GM21367 (cell line): ENCODE measurements around the gene KRT86.
"Not testable (repeated sequence)": the region's sequence is repeated elsewhere in the genome, so short reads cannot be mapped to it uniquely, and the experiment has no call there.

Experiments
- ATAC-seq: cut with Tn5 transposase; IDR thresholded peaks from one replicate; pipeline ENCODE4 v1.9.1; 2021; ENCODE audit not compliant: unreplicated experiment

The KRT86 gene

DNA sequence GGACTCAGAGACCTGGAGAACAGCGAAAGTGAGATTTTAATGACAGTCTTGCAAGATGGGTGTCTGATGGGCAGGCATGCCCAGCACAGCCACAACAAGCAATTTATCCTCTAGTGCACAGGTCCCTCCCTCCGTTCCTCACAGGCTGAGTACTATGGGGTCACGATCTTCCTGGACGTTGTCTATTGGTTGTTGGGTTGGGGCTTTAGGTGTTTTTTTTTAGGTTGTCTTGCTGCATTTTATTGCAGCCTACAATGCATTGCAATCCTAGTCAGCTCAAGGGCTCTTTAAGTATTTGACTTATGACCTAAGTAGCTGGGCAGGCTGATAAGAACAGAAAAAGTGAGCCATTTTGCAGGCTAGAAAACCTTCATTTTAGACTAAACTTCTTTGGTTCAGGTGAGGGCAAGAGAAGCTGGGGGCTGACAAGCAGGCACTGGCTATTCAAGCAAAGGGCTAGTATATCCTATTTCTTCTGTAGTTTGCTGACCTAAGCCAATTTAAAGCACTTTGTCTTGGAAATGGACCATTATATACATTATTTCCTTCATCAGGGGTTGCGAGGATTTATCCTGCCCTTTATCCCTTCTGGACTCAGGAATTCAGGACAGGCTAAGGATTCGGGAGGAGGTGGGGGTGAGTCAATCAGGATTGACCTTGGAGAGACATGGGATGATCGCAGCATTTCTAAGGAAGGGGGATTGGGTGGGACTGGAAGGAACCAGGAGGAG, 35.4 kb upstream of the KRT86 start:
- ATAC-seq: no peak

DNA sequence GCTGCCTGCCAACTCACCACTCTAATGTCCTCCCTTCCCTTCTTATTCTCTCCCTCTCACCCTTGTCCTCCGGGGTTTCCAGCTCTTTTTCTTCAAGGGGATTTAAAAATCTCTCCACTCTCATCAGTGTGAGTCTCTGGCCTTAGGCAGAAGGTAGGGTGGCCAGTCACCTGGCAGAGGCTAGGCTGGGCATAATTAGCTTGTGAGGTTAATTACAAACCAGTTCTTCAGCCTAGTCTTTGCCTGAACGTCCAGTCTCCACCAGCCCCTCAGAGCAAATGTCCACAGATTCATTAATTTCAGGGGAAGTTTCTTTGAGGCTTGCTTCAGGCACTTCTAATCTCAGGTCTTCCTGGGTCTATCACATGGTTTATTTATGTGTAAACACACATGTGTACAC, 34.7 kb upstream of the KRT86 start:
- ATAC-seq: no peak

DNA sequence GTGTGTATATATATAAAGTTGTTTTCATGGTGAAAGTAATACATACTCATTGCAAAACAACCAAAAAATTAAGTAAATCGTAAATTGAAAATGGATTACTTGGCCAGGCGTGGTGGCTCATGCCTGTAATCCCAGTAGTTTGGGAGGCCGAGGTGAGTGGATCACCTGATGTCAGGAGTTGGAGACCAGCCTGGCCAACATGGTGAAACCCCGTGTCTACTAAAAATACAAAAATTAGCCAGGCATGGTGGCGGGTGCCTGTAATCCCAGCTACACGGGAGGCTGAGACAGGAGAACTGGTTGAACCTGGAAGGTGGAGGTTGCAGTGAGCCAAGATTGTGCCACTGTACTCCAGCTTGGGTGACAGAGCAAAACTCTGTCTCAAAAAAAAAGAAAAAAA, 34.2 kb upstream of the KRT86 start:
- ATAC-seq: not testable (repeated sequence)

DNA sequence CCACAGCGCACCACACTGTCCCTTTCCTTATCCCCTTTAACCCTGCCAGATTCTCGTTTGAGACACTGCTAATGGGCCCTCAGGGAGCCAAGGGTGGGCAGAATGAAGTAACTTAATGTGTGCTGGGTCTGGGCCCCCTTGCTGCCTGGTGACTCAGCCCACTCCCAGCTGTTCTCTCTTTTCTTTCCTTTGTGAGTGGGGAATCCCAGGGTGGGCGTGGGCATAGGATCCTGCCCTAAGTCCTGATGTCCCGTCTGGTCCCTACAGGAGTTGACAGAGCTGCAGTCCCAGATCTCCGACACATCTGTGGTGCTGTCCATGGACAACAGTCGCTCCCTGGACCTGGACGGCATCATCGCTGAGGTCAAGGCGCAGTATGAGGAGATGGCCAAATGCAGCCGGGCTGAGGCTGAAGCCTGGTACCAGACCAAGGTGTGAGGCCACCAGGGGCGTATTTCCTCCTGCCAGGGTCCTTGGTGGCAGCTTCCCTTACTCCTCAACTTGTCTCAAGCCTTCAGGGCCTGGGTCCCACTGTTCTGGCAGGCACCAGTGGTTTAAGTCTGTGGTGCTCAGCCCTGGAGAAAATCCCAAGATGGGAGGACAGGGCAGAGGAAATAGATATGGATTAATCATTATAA, 33.1 kb upstream of the KRT86 start:
- no peak for ATAC-seq

DNA sequence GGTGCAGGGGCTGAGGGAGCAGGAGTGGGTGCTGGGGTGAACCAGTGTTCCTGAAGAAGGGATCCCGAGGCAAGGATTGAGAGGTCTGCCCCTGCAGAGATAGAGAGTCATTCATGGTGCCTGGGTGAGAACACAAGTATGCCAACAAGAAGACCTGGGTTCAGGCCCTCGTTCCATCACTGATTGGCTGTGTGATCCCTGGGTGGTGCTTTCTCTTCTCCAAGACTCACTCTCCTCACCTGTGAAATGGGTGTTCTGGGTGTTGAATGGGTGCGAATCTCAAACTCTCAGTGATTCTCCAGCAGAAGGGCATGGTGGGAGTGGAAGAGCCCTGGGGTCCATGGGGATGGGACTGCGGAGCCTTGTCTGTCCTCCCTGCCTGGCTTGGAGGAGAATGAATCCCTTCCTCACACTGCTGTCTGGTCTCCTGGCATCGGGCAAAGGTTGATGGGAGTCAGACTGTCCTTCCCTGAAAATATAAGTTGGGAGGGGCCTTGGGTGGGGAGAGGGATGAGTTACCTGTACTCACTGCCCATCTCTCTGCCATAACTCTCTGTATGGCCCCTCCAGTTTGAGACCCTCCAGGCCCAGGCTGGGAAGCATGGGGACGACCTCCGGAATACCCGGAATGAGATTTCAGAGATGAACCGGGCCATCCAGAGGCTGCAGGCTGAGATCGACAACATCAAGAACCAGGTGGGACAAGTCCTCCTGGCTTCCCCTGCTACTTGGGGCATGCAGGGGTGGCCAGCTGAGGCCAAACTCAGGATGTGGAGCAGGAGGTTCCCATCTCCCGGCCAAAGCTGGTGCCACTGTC, 31.8 kb upstream of the KRT86 start:
- no peak for ATAC-seq

DNA sequence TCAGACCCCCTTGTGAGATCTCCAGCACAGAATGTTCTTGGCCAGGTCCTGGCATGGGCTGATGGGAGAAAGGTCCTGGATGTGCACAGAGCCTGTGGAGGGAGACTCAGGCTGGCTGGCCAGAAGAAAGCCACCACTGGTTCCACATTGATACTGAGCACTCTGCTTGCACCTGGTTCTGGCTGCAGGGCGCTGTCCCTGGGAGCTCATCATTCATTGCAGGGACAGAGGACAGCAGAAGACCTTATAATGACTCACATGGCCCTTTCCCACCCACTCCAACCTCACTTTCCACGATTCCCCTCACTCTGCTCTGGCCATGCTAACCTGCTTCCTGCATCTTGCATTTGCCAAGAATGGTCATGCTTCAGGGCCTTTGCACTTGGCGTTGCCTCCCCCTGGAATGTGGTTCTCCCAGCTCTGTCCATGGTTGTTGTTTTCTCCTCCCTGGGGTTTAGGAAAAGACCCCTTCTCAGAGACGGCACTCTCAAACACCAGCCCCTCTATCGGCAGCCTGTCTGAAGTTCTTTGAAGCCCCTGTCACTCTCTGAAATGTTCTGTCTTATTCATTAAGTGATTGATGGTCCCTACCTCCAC, 31.1 kb upstream of the KRT86 start:
- ATAC-seq: no peak

DNA sequence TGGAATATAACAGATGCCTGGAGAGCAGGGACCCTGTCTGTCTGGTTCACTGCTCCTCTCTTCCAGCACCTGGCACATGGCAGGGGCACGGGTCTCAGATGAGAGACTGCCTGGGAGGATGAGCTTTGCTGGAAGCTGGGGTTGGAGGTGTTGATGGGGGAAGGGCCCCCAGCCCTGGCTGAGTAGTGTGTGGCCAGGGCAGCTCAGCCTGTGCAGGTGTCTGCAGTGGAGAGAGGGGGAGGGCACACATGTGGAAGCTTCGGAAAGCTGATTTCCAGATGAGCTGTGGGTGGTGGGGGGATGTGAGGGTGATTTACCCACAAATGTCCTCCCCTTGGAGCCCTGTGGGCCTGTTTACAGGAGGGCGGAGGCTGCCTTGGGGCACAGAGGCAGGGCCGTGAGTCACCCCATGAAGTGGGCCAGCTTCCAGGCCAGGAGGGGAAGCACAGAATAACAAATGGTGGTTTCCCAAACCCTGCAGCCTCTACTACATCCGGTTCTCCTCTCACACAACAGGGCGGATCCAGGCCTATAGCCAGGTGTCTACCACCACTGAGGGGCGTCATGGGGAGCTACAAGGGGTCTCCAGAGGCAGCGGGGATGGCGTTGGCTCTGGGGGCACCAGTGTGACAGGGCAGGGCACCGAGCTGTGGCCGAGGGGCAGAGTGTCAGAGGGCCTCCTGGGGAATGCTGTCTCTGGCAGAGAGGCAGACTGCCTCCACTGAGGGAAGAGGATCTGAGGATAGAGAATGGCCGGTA, 30.4 kb upstream of the KRT86 start:
- peak; percentile 88 for ATAC-seq

DNA sequence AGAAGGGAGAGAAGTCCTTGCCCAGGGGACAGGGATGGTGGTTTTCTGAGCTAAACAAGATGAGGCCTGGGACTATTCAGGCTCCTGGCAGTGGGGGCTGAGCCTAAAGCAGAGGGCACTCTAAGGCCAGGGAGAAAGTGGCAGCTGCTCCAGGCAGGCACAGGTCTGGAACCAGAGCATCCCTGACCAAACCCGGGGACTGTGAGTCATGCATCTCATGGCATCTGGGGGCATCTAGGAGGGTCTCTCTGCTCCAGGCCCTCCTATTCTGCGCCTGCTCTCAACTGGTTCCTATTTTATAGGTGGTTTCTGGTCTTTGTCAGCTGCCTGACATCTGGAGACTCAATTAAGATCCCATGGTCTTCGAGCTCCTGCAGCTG, 29.8 kb upstream of the KRT86 start:
- no peak for ATAC-seq

DNA sequence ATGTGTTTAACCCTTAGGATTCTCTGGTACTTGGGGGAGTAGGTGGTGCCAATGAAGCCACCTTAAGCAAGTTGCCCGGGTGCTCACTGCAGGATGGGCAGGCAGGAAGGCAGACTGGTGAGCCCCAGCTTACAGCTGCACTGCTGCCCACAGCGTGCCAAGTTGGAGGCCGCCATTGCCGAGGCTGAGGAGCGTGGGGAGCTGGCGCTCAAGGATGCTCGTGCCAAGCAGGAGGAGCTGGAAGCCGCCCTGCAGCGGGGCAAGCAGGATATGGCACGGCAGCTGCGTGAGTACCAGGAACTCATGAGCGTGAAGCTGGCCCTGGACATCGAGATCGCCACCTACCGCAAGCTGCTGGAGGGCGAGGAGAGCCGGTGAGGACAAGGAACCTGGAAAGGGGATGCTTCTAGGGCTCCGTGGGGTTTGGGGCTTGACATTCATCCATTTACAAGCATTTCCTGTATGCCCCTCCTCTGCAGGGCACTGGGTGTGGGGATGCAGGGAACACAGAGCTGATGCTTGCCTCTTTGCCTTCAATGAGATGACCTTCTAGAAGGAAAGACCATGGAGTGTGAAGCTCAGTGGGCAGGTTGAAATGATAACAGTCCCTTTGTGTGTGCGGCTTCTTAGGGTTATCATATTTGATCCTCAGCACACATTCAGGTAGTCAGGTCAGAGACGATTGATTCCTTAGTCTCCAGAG, 29.0 kb upstream of the KRT86 start:
- ATAC-seq: no peak

DNA sequence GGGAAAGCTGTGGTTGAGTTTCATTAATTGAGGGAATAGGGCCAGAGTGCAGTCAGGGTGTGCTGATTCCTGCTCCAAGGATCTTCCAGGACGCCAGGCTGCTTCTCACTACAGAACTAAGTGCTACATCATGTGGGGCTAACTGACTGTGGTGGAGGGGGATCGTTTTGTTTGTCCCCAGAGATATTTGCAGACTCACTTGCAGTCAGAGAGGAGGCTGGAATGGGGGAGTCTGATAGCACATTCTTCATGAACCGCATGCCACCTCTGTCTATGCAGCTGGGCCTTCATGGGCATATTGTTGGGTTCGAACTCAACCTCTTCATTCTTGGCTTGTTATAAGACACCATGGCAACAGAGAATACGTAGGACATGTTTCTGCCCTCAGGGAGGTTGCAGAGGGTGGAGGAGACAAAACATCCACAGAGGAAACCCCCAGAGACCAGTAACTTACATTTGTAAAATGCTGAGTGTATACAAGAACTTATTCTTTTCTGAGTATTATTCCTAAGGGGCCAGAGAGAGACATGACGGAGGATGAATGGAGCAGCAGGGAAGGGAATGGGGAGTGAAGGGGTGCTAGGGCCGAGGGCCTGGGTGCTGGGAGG, 28.4 kb upstream of the KRT86 start:
- ATAC-seq: no peak

DNA sequence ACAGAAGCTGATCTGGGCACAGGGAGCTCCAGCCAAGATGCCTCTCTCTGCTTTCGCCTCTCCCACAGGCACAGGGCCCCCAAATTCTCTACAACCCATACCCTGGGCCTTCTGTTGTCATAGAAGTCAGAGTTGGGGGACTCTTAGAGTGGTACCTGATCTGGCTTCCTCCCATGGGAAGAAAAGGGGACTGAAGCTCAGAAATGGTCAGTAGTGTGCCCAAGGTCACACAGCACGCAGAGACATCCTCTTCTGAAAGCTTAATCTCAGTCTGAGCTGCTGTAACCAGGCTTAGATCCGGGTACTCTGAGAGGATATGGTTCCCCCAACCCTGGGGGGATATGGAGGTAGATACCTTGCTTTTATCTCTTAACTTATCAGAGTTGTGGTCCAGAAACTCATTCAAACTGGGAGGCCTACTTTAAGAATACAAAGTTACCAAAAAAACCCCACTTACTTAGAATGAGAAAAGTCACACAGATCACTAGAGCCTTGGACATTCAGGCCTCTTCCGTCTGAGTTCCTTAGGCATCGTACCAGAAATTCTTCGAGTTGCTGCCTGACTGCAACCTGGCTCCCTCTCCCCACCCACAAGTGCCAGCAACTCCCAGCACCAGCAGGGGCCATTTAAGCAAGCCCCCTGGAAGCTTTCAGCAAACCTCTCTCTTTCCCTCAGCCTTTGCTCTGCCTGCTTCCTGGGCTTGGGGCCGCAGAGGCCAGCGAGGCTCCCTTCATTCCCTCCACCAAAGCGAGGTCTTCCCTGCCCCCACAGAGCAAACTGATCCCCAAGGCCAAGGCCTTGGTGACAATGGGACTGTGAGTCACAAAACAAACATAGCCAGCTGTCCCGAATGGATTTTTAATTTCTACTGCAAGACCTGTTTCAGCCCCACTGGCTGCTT, 27.5 kb upstream of the KRT86 start:
- no peak for ATAC-seq

DNA sequence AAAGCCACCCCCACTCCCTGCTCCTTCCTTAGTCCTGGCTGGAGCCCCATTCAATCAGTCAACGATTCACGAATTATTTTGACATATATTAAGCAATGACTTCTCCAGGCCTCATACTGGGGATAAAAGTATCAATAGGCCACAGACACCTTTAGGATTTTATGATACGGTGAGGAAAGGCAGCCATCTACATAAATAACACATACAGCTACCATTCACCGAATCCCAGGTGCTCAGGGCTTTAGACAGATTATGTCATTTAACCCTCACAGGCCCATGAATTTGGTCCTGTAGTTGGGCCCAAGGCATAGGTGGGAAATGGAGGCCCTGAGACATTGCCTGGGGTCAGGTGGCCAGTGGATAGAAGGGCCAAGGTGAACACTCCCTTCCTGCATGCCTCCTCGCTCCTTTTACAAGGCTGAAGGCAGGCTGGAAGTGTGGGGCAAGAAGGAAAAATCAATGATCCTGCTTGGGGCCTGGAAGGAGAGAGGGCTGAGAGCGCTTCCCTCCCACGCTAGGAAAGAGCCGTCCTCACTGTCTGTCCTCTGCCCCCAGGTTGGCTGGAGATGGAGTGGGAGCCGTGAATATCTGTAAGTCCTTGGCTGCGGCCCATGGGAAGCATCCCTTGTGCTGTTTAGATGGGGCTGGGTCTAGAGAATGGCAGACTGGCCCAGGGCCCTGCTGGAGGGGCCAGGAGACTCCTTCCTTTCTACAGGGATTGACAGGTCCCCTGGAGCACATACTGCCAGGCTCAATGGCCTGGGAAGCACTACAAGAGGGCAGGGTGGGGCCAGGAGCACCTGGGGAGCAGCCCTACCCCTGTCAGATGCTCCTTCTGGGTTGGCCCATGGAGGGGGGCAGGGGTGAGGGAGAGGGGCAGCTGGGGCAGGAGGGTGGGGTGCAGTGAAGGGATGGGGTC, 26.6 kb upstream of the KRT86 start:
- no peak for ATAC-seq

DNA sequence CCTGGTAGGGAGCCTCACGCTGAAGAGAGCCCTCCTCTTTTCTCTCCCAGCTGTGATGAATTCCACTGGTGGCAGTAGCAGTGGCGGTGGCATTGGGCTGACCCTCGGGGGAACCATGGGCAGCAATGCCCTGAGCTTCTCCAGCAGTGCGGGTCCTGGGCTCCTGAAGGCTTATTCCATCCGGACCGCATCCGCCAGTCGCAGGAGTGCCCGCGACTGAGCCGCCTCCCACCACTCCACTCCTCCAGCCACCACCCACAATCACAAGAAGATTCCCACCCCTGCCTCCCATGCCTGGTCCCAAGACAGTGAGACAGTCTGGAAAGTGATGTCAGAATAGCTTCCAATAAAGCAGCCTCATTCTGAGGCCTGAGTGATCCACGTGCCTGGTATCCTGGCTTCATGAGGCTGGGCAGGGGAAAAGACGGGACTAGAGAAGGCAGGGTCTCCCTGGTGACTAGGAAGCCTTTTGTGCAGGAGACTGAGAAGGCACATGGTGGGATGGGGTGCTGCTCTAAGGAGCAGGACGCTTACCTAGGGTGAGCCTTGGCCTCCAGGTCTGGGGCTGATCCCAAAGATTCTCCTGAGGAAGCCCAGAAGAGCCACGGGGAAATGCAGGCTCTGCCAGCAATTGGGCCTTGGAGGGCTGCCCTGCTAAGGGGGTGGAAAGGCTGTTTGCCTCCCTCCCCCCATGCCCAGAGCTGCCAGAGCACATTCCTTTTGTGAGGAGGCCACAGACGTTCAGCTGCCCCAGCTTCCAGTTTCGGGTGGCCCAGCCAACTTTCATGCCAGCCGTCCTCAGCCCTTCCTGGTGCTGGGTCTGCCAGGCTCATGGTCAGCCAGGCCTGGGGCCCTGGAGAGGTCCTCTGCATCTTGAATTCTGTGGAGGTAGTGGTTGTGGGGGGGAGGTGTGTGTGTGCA, 25.6 kb upstream of the KRT86 start:
- ATAC-seq: no peak

DNA sequence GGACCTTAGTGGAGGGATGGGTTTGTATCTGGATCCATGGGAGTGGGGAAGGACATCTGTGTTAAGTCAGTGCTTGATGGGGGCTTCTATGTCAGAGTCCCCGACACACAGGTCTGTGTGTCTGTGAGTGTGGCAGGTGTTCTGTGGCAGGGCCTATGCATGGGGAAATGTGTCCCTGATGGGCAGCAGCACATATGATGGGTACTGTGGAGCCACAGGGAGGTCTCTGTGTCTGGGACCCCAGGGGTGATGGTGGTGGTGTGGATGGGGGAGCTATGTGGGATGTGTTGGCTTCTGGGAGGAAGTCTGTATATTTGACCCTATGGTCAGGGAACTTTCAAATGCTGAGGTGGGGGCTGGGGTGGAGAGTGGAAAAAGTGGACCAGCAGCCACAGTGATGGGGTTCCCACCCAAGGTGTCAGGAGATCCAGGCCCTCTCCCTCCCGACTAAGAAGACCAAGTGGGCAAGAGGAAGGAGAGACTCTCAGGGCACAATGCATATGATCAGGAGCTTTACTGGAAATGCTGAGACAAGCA, 24.9 kb upstream of the KRT86 start:
- ATAC-seq: no peak

DNA sequence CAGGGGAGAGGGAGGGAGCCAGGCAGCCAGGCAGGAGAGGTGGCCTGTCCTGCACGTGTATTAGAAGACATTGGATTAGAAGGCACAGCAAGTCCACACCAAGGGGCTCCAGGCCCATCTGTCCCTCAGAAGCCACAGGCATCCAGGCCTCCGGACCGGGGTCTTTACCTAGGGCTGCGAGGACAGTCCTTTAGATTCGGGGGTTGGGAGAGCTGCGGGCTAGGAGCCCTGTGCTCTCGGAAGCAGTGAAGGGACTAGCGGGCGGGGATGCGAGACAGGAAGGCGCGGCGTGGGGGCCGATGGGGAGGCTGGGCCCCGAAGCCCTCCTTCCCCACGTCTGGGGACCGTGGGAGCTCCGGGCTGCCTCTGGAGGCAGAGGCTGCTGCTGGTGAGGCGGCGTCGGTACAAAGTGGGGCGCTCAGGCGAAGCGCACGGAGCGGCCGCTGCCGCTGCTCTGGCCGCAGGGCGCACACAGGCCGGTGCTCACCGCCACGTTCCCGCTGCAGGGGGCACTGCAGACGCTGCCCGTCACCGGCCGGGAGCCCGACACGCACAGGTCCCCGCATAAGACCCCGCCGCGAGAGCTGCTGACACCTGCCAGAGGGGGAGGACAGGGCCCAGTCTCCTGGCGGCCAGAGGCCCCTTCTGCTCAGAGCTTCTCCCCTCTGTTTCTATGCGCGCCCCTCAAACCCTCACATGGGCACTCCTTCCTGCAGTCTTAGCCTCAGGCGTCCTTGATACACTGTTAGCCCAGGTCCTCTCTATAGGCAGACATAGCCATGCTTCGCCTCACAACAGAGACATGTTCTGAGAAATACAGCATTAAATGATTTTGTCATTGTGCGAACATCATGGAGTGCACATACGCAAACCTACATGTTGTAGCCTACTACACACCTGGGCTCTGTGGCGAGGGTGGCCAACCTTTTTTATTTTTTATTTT, 24.1 kb upstream of the KRT86 start:
- no peak for ATAC-seq
